ENCODE measurements around the gene SPTY2D1.
"Not testable (repeated sequence)": the region's sequence is repeated elsewhere in the genome, so short reads cannot be mapped to it uniquely, and the experiment has no call there.

Gene SPTY2D1

DNA sequence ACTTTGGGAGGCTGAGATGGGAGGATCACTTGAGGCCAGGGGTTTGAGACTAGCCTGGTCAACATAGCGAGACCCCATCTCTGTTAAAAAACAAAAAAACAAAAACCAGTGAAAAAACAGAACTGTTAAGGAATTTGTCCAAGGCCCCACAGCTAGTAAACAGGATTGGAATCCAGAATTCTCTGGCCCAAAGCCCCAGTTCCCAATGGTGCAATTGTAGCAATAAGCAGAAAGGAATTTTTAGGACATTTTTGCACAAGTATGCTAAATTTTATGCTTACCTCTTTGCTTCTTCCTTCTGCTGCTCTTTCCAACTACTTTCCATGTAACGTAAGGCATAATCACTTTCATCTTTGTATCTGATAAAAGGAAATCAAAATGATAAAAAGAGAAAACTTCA lies 22.9 kb downstream of the SPTY2D1 start:
- H3K27ac ChIP-seq: no peak overlapping the region
- TF ChIP-seq POLR2AphosphoS5 (IDR thresholded peaks at IDR 0.05; ENCODE audit: borderline replicate concordance, low read depth, low read length) (no peak), EZH2 (IDR thresholded peaks at IDR 0.05) (no peak), FOXP2 (optimal IDR thresholded peaks at IDR 0.05; ENCODE audit: control extremely low read depth, extremely low read length, insufficient read depth) (no peak)
- H3K9ac ChIP-seq (ENCODE audit: insufficient read length): no peak overlapping the region
- H3K36me3 ChIP-seq (ENCODE audit: insufficient read depth, low read length): peaks cover 48% of the 10 kb centered on the region
- no peak overlapping the region for H3K4me3 ChIP-seq
- no peak for DNase-seq (ENCODE audit: low read depth, low spot score)
- H3K9me3 ChIP-seq (ENCODE audit: low read depth, low read length): no peaks in the 10 kb centered on the region

DNA sequence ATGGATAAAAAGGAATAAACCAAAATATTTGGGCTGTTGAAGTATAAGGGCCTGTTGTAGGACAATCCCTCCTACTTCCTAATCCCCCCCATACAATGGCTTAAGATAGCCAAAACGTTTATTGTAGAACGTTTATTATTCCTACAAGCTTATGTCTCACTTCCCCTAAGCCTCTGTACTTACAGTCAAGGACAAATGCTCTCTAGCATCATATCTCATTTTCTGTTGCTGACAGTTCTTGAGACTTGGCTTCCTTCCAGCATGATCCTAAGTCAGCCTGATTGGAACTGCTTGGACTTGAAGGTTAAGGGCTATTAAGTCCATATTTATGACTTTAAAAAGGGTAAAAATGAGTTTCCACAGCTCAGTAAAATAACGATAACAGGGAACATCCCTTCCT lies 25.8 kb downstream of the SPTY2D1 start:
- TF ChIP-seq FOXP2 (optimal IDR thresholded peaks at IDR 0.05; ENCODE audit: control extremely low read depth, extremely low read length, insufficient read depth) (no peak), POLR2AphosphoS5 (IDR thresholded peaks at IDR 0.05; ENCODE audit: borderline replicate concordance, low read depth, low read length) (no peak), EZH2 (IDR thresholded peaks at IDR 0.05) (no peak)
- Histone ChIP-seq H3K9me3 (ENCODE audit: low read depth, low read length) (no peaks in the 10 kb centered on the region), H3K9ac (ENCODE audit: insufficient read length) (no peak overlapping the region), H3K36me3 (ENCODE audit: insufficient read depth, low read length) (peaks cover 28% of the 10 kb centered on the region), H3K4me3 (no peak overlapping the region), H3K27ac (no peak overlapping the region)
- DNase-seq (ENCODE audit: low read depth, low spot score): no peak

DNA sequence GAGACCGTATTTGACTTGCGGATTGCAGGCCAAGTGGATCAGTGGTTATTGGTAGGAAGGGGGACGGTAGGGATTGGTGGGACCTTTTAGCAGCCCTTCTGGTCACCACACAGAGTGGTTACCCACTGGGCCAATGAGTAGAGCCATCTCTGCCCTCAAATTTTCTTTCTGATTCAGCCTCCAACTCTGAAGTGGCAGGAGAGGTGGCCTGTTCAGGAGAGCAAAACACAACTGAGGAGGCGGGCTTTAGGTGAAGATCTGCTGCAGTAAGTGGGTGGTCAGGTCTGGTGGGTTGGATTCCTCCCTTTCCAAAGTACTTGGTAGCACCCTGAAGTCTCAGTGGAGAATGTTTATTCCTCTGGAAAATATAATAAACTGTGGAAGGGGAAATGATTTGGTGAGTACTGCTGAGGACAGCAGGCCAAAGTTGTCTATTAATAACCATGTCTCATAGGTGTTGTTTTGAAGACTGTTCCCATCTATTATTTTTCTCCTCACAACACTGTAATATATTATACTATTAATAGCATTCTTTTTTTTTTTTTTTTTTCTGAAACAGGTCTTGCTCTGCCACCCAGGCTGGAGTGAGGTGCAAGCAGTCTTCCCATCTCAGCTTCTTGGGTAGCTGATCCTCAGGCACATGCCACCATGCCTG lies 33.1 kb downstream of the SPTY2D1 start:
- Histone ChIP-seq H3K4me3 (no peak overlapping the region), H3K9me3 (ENCODE audit: low read depth, low read length) (no peaks in the 10 kb centered on the region), H3K9ac (ENCODE audit: insufficient read length) (no peak overlapping the region), H3K27ac (no peak overlapping the region), H3K36me3 (ENCODE audit: insufficient read depth, low read length) (no peaks in the 10 kb centered on the region; the same call in 1 of the 2 replicates)
- TF ChIP-seq POLR2AphosphoS5 (IDR thresholded peaks at IDR 0.05; ENCODE audit: borderline replicate concordance, low read depth, low read length): no peak
- no peak for TF ChIP-seq FOXP2 (optimal IDR thresholded peaks at IDR 0.05; ENCODE audit: control extremely low read depth, extremely low read length, insufficient read depth)
- no peak for TF ChIP-seq EZH2 (IDR thresholded peaks at IDR 0.05)
- no peak for DNase-seq (ENCODE audit: low read depth, low spot score)

DNA sequence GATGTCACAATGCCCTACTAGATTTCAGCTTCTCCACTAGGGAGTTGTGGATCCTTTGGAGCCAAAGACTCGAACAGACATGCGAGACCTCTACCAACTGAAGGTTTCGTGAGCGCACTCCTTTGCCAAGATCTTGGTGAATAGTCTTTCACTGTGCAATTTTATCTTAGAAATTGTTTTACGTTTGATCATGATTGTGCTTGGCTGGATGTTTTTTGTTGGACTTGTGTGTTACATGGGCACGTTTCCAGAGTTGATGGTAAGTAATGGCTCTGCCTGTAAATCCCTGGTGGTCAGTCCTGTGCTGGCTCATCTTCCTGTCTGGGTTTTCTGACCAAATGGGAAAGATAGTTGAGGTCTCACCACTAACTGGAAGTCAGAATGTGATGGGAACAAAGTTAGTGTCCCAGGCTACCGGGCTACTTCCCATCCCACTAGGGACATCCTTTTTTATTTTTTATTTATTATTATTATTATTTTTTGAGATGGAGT lies 34.4 kb downstream of the SPTY2D1 start, which contains the start of gene MISFA:
TSS of gene MISFA (plus strand) at position 51 of the 492 bp plus-strand sequence. CDS start at position 191, 140 bp downstream.
- no peak within 1 kb of the TSS for H3K9ac ChIP-seq (ENCODE audit: insufficient read length)
- H3K4me3 ChIP-seq: no peak within 1 kb of the TSS
- TF ChIP-seq EZH2 (IDR thresholded peaks at IDR 0.05) (no peak), POLR2AphosphoS5 (IDR thresholded peaks at IDR 0.05; ENCODE audit: borderline replicate concordance, low read depth, low read length) (no peak), FOXP2 (optimal IDR thresholded peaks at IDR 0.05; ENCODE audit: control extremely low read depth, extremely low read length, insufficient read depth) (no peak)
- H3K9me3 ChIP-seq (ENCODE audit: low read depth, low read length): no peaks in the 10 kb centered on the region
- DNase-seq (ENCODE audit: low read depth, low spot score): no peak
- peaks cover 4% of the 10 kb centered on the region; the same call in 1 of the 2 replicates for H3K36me3 ChIP-seq (ENCODE audit: insufficient read depth, low read length)
- H3K27ac ChIP-seq: no peak within 1 kb of the TSS

DNA sequence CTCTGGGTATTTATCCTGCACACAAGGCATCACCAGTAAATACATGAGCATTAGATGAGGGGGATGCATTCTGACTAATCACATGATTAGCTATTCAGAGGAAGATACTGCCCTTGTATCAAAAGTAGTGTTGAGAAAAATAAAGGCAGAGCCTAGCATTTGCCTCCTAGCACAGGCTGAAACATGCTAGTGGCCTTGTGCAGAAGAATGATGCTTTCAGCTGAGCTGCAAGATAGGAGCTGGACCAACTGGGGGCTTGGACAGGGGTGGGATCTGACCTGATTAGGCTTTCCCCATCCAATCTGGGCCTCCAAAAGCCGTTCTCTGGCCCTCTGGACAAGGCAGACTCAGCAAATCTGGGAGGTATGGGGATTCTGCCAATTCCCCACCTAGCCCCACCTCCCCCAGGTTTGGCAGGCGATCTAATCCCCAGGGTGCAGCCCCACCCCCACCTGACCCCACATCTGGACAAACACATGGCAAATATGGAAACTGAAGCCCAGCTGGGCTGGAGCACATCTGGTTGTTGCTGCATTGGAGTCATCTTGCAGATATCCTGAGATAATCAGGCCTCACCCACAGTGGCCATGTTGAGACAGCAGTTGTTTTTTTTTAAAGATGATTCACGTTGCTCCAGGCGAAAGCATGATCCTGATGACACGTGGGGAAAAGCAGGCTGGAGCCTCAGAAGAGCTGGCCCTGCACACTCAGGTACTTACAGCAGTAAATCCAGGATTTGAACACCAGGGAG lies 39.0 kb downstream of the SPTY2D1 start:
- no peak for DNase-seq (ENCODE audit: low read depth, low spot score)
- Histone ChIP-seq H3K9ac (ENCODE audit: insufficient read length) (no peak overlapping the region), H3K4me3 (no peak overlapping the region), H3K27ac (no peak overlapping the region), H3K36me3 (ENCODE audit: insufficient read depth, low read length) (peaks cover 4% of the 10 kb centered on the region; the same call in 1 of the 2 replicates), H3K9me3 (ENCODE audit: low read depth, low read length) (no peaks in the 10 kb centered on the region)
- TF ChIP-seq FOXP2 (optimal IDR thresholded peaks at IDR 0.05; ENCODE audit: control extremely low read depth, extremely low read length, insufficient read depth): no peak
- no peak for TF ChIP-seq EZH2 (IDR thresholded peaks at IDR 0.05)
- no peak for TF ChIP-seq POLR2AphosphoS5 (IDR thresholded peaks at IDR 0.05; ENCODE audit: borderline replicate concordance, low read depth, low read length)

DNA sequence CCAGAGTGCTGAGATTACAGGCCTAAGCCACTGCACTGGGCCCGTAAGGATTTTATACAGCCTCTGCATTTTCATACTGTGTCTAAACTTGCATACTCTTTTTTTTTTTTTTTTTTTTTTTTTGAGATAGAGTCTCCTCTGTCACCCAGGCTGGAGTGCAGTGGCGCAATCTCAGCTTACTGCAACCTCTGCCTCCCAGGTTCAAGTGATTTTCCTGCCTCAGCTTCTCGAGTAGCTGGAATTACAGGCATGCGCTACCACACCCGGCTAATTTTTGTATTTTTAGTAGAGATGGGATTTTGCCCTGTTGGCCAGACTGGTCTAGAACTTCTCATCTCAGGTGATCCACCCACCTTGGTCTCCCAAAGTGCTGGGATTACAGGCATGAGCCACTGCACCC lies 40.1 kb downstream of the SPTY2D1 start:
- H3K4me3 ChIP-seq; H3K9ac ChIP-seq (ENCODE audit: insufficient read length); DNase-seq (ENCODE audit: low read depth, low spot score); H3K27ac ChIP-seq; H3K9me3 ChIP-seq (ENCODE audit: low read depth, low read length); H3K36me3 ChIP-seq (ENCODE audit: insufficient read depth, low read length): not testable (repeated sequence)

DNA sequence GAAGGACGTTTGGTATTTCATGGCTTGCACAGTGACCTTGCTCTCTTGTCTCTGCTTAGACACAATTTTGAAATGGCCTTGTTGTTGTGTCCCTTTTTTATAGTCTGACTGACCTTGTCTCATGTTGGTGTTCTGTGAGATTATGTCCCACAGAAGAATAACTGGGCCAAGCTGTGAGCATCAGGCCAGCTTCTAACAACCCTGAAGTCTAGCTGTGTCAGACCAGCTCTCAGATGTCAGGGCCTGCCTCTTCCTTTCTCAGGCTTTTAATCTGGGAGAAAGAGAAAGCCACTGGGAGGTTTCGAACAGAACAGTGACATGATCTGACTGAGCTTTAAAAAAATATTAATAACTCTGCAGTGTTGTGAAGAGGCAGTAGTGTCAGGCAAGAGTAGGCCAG lies 43.6 kb downstream of the SPTY2D1 start:
- DNase-seq (ENCODE audit: low read depth, low spot score): no peak
- Histone ChIP-seq H3K9ac (ENCODE audit: insufficient read length) (no peak overlapping the region), H3K9me3 (ENCODE audit: low read depth, low read length) (no peaks in the 10 kb centered on the region), H3K36me3 (ENCODE audit: insufficient read depth, low read length) (peaks cover under 1% of the 10 kb centered on the region; the same call in 1 of the 2 replicates), H3K4me3 (no peak overlapping the region), H3K27ac (no peak overlapping the region)
- TF ChIP-seq EZH2 (IDR thresholded peaks at IDR 0.05) (no peak), FOXP2 (optimal IDR thresholded peaks at IDR 0.05; ENCODE audit: control extremely low read depth, extremely low read length, insufficient read depth) (no peak), POLR2AphosphoS5 (IDR thresholded peaks at IDR 0.05; ENCODE audit: borderline replicate concordance, low read depth, low read length) (no peak)

DNA sequence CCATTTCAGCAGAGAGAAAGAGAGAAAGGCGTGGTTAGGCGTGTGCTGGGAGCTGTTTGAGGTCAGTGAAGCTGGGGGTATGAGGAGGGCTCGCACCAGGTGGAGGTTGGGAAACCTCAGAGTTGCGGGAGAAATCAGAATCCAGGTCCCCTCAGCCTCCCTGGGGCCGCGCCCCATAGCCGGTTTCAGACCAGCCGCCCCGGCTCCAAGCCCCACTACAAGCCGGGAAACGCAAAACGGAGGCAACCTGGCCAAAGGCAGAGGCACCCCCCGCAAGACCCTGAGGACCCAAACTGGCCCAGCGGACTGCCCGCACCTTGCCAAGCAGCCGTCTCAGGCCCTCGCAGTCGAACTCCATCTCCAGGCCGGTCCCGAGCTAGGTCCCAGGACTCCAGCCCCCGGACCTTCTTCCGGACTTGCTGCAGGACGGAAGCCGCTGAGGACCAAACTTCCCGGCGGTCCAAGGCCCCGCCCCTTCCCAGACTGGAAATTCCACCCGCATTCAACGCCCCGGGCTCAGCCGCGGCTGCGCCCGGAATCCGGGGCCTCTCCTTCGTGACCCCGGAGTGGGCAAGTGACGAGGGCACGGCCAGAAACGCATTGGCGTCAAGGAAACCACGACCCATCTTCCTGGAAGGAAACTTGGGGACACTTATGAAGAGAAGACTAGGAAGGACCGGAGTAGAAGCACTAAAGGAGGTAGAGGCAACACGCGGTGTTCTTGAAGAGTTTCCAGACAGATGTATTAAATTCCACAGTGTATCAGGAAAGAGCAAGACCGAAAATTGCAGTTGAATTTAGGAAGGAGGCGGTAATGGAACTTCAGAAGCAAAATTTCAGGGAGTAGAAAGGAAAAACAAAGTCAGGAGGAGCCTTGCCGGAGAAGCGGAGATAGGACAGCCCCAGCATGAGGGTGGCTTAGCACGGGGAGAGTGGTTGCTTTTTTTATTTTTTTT lies 45.6 kb downstream of the SPTY2D1 start, which contains the start of gene UEVLD:
TSS of gene UEVLD (minus strand) at position 438 of the 956 bp plus-strand sequence. CDS start at position 358, 80 bp downstream.
- DNase-seq (ENCODE audit: low read depth, low spot score): peak; percentile 22
- TF ChIP-seq EZH2 (IDR thresholded peaks at IDR 0.05) (no peak), POLR2AphosphoS5 (IDR thresholded peaks at IDR 0.05; ENCODE audit: borderline replicate concordance, low read depth, low read length) (peak; percentile 93), FOXP2 (optimal IDR thresholded peaks at IDR 0.05; ENCODE audit: control extremely low read depth, extremely low read length, insufficient read depth) (no peak)
- H3K36me3 ChIP-seq (ENCODE audit: insufficient read depth, low read length): no peaks in the 10 kb centered on the region
- peak within 1 kb of the TSS; percentile 96 for H3K9ac ChIP-seq (ENCODE audit: insufficient read length)
- peak within 1 kb of the TSS; percentile 100 for H3K4me3 ChIP-seq
- no peaks in the 10 kb centered on the region for H3K9me3 ChIP-seq (ENCODE audit: low read depth, low read length)
- H3K27ac ChIP-seq: peak within 1 kb of the TSS; percentile 58; the same call in 1 of the 2 replicates

Measured in SK-N-MC (cell line).